C4-2B (cell line): ENCODE measurements around the gene OSTF1.

ENCODE experiments used
- H3K27ac ChIP-seq: fragments of 450-650 bp; 2 replicates; pipeline ENCODE4 v1.5.1; 2017
- CTCF ChIP-seq: fragments of 450-650 bp; conservative IDR thresholded peaks from 2 replicates; pipeline ENCODE4 v1.5.1; 2017; ENCODE audit warnings: mild to moderate bottlenecking
- ZFX ChIP-seq: fragments of 450-650 bp; IDR thresholded peaks from 2 replicates; pipeline ENCODE4 v1.6.1; 2017

The OSTF1 gene

GRCh38 chr9:75087824-75088645 lies at the start of gene OSTF1, which contains the start of gene NMRK1:
Gene OSTF1 (plus strand): TSS chr9:75088514. CDS start chr9:75088693, 179 bp downstream.
Gene NMRK1 (minus strand): TSS chr9:75088155. CDS start chr9:75083115, 5,040 bp downstream.
- TF ChIP-seq CTCF = no peak; the same call in 1 of the 2 replicates
- TF ChIP-seq ZFX = no peak; the same call in 1 of the 2 replicates
- H3K27ac ChIP-seq = peak within 1 kb of the TSS; percentile 82

GRCh38 chr9:75039009-75039408 lies 49.3 kb upstream of the OSTF1 start:
- TF ChIP-seq ZFX (no peak), CTCF (no peak)

GRCh38 chr9:75039801-75040200 lies 48.5 kb upstream of the OSTF1 start:
- H3K27ac ChIP-seq = no peak overlapping the region
- TF ChIP-seq CTCF (no peak), ZFX (no peak)

More at GRCh38 chr9:75039009-75039408, 49.3 kb upstream of the OSTF1 start:
- H3K27ac ChIP-seq = no peak overlapping the region

GRCh38 chr9:75041041-75041440 lies 47.3 kb upstream of the OSTF1 start:
- no peak overlapping the region for H3K27ac ChIP-seq

GRCh38 chr9:75046725-75047345 lies 41.5 kb upstream of the OSTF1 start:
- TF ChIP-seq CTCF (no peak), ZFX (no peak)
- H3K27ac ChIP-seq = no peak overlapping the region

More at GRCh38 chr9:75041041-75041440, 47.3 kb upstream of the OSTF1 start:
- TF ChIP-seq ZFX (no peak), CTCF (no peak)

GRCh38 chr9:75047506-75047905 lies 40.8 kb upstream of the OSTF1 start:
- H3K27ac ChIP-seq = no peak overlapping the region
- no peak for TF ChIP-seq ZFX
- TF ChIP-seq CTCF = no peak

GRCh38 chr9:75051285-75051684 lies 37.0 kb upstream of the OSTF1 start:
- no peak overlapping the region for H3K27ac ChIP-seq
- TF ChIP-seq ZFX = no peak
